ENCODE results near the gene DDRGK1. TPM values are rescaled to one million over a fixed set of nuclear protein-coding genes. Genes with fewer than 3 reads are reported as not detected.

The DDRGK1 gene
- polyA plus RNA-seq (2011; rRNA removed) (54.2 and 87.4 TPM in 2 replicates), polyA plus RNA-seq (2017; fragmentation: RNase III; extraction: RNeasy Plus Mini Kit Qiagen cat#74134 plus additional on column Dnase treatment) (104 to 123 TPM (median 120 TPM) in 3 replicates), polyA minus RNA-seq (2011; rRNA and poly(A)+ RNA removed) (26.4 and 30.7 TPM in 2 replicates)
- 69.7 and 89.1 TPM in 2 replicates for polyA plus RNA-seq (2012; cell fraction: cytosol; rRNA removed)
- 63.4 and 63.6 TPM in 2 replicates for polyA plus RNA-seq (2012; cell fraction: nucleus; rRNA removed)

DNA sequence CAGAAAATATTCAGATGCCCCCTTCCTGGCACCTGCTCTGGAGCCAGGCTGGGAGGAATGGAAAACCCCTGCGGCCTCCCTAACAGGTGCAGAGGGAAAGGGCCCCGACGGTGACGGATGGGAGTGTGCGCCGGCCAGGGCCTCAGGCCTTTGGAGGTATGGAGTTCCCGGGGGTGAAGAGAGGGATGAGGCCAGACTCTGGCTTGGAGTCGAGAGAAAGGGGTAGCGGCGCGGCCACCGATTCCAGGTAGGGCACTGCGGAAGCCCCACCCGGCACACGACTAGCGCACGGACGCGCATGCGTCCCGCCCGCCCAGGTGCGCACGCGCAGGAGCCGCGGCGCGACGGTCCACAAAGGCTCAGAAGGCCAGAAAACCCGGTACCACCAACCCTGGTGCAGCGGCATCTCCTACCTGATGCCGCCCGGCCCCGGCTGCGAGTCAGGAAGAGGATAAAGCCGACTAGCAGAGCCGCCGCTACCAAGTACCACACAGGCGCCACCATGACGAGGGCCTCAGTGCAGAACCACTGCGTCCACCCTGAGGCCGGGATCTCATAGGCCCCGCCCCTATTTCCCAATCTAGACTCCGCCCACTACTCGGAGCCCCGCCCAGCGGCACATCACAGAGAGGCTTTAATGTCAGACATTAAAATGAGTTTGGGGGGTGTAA, at the start of gene DDRGK1:
DDRGK1 (minus strand) TSS at position 559 of the 671 bp plus-strand sequence; CDS start at position 504, 55 bp downstream.
- ChIA-PET CTCF (interaction anchor here (1.1 to 1.3 kb wide), 2 partner anchors 12 to 15 kb away, joined by 3 read pairs; no protein-coding TSS in a partner anchor), POLR2A (interaction anchor here (1.1 kb wide), 1 partner anchor 23 kb away, joined by 4 read pairs; no protein-coding TSS in a partner anchor)
- FAIRE-seq (no peak), ATAC-seq (peak; percentile 89), DNase-seq (ENCODE audit: low read depth in 1 of 2, low spot score in 1 of 2) (peak; percentile 88 to 91)
- H3K27ac ChIP-seq = peak within 1 kb of the TSS; percentile 94
- H3K9me3 ChIP-seq = no peaks in the 10 kb centered on the region
- peak within 1 kb of the TSS; percentile 86 for H3K4me3 ChIP-seq
- TF ChIP-seq, protein P1, sequence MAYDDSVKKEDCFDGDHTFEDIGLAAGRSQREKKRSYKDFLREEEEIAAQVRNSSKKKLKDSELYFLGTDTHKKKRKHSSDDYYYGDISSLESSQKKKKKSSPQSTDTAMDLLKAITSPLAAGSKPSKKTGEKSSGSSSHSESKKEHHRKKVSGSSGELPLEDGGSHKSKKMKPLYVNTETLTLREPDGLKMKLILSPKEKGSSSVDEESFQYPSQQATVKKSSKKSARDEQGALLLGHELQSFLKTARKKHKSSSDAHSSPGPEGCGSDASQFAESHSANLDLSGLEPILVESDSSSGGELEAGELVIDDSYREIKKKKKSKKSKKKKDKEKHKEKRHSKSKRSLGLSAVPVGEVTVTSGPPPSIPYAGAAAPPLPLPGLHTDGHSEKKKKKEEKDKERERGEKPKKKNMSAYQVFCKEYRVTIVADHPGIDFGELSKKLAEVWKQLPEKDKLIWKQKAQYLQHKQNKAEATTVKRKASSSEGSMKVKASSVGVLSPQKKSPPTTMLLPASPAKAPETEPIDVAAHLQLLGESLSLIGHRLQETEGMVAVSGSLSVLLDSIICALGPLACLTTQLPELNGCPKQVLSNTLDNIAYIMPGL (CRISPR knock-in tag; IDR thresholded peaks at IDR 0.05; ENCODE audit: borderline replicate concordance) = peak; percentile 20; the same call in 1 of the 2 replicates
- TF ChIP-seq KDM1A (IDR thresholded peaks at IDR 0.05; ENCODE audit: low read depth) (no peak), POLR2AphosphoS2 (conservative IDR thresholded peaks at IDR 0.05; ENCODE audit: low read length) (no peak), POLR2A (IDR thresholded peaks at IDR 0.05; ENCODE audit: low read length) (peak; percentile 83), PHF8 (IDR thresholded peaks at IDR 0.05; ENCODE audit: borderline replicate concordance, low read depth) (peak; percentile 91), KDM5A (IDR thresholded peaks at IDR 0.05) (0 out of 2 replicates have a peak, but pooled peaks have one; percentile 17), TFCP2L1 (CRISPR knock-in tag; IDR thresholded peaks at IDR 0.05) (peak; percentile 9; the same call in 1 of the 2 replicates), BCL3 (IDR thresholded peaks at IDR 0.05) (peak; percentile 94), MYC (IDR thresholded peaks at IDR 0.05; ENCODE audit: borderline replicate concordance, low read length) (no peak), HOXB5 (CRISPR knock-in tag; IDR thresholded peaks at IDR 0.05) (0 out of 2 replicates have a peak, but pooled peaks have one; percentile 9), JUN (IDR thresholded peaks at IDR 0.05) (peak; percentile 78 to 94), CEBPB (IDR thresholded peaks at IDR 0.05) (peak; percentile 89 to 98), TP53 (CRISPR knock-in tag; IDR thresholded peaks at IDR 0.05) (0 out of 2 replicates have a peak, but pooled peaks have one; percentile 51)
- TF ChIP-seq, protein P2, sequence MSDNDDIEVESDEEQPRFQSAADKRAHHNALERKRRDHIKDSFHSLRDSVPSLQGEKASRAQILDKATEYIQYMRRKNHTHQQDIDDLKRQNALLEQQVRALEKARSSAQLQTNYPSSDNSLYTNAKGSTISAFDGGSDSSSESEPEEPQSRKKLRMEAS (IDR thresholded peaks at IDR 0.05) = peak; percentile 77; the same call in 1 of the 2 replicates
- H3K4me1 ChIP-seq = peaks cover 15% of the 10 kb centered on the region
- peak within 1 kb of the TSS; percentile 96 for H3K4me2 ChIP-seq
- 3% methylated on average over 21 of the region's 48 CpGs for WGBS (ENCODE audit: missing lambda C conversion rate)

- DNase-seq (ENCODE audit: low read depth in 1 of 2, low spot score in 1 of 2) = no peak
- Histone ChIP-seq H3K4me2 (no peak overlapping the region), H3K9me3 (no peaks in the 10 kb centered on the region), H3K4me1 (no peaks in the 10 kb centered on the region), H3K27ac (no peak overlapping the region), H3K4me3 (no peak overlapping the region)
- ATAC-seq = no peak
- WGBS (ENCODE audit: missing lambda C conversion rate) = 86% methylated on average over 6 of the region's 8 CpGs
- no peak for TF ChIP-seq JUNB (IDR thresholded peaks at IDR 0.05)
- TF ChIP-seq CHD4 (IDR thresholded peaks at IDR 0.05; ENCODE audit: borderline replicate concordance) = no peak
- TF ChIP-seq NFE2L2 (conservative IDR thresholded peaks at IDR 0.05; ENCODE audit: low read length) = no peak
- TF ChIP-seq RAD21 (conservative IDR thresholded peaks at IDR 0.05 in 1 of 2, IDR thresholded peaks at IDR 0.05 in 1 of 2) = no peak
- TF ChIP-seq HDAC2 (IDR thresholded peaks at IDR 0.05) = no peak
- TF ChIP-seq JUN (IDR thresholded peaks at IDR 0.05) = no peak
- TF ChIP-seq KDM1A (IDR thresholded peaks at IDR 0.05; ENCODE audit: low read depth) = no peak
- TF ChIP-seq ZNF302 (CRISPR knock-in tag; IDR thresholded peaks at IDR 0.05) = no peak
- TF ChIP-seq CHD2 (IDR thresholded peaks at IDR 0.05; ENCODE audit: low read length, partially characterized antibody) = no peak
- no peak for FAIRE-seq
- ChIA-PET POLR2A (no interaction called here), CTCF (interaction anchor here (0.6 to 7.6 kb wide), 13 partner anchors 8 to 198 kb away, joined by 3 to 69 read pairs (median 4); partner anchors contain the start of gene SLC4A11)
Observed at GRCh38 chr20:3251806-3252205, 47.3 kb upstream of the DDRGK1 start.
